Measurements from ENCODE around the gene CD99L2.

DNA sequence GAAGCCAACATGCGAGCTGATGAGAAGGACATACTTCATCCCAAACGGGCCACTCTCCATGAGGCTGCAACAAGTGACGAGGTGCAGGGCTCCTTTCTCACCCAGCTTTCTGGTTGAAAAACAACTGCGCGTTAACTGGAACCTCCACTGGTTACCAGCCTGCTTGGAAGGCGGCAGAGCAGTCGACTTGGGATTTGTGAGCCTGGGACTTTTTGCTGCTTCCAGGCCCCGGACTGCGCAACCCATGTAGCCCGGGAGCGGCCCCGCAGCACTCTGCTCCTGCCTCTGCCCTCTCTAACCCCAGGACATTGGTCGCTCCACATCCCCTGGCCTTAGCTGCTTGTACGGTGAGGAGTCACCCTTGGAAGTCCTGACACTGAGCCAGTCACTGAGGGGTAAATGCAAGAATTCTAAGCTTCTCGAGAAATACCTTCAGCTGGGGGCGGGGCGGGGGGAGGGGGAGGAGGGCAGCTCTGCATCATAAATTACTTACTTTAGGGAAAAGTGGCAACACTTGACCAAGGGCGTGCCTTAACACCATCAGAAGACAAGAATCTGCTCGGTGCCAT is 132.6 kb downstream of the CD99L2 start:
- TF ChIP-seq, protein P1, sequence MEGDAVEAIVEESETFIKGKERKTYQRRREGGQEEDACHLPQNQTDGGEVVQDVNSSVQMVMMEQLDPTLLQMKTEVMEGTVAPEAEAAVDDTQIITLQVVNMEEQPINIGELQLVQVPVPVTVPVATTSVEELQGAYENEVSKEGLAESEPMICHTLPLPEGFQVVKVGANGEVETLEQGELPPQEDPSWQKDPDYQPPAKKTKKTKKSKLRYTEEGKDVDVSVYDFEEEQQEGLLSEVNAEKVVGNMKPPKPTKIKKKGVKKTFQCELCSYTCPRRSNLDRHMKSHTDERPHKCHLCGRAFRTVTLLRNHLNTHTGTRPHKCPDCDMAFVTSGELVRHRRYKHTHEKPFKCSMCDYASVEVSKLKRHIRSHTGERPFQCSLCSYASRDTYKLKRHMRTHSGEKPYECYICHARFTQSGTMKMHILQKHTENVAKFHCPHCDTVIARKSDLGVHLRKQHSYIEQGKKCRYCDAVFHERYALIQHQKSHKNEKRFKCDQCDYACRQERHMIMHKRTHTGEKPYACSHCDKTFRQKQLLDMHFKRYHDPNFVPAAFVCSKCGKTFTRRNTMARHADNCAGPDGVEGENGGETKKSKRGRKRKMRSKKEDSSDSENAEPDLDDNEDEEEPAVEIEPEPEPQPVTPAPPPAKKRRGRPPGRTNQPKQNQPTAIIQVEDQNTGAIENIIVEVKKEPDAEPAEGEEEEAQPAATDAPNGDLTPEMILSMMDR (conservative IDR thresholded peaks at IDR 0.05 in 1 of 2, IDR thresholded peaks at IDR 0.05 in 1 of 2; ENCODE audit: low read depth in 1 of 2, low read length in 2 of 2), result no peak
- no peak for TF ChIP-seq EZH2 (IDR thresholded peaks at IDR 0.05; ENCODE audit: low read length, missing control alignments)
